ENCODE measurements around the gene DRC7. TPM values are rescaled to one million over a fixed set of nuclear protein-coding genes. Genes with fewer than 3 reads are reported as not detected.

DRC7 gene
- total RNA-seq, 8 experiments from 2014 or later, result 0.49 to 7.4 (median 0.63) TPM; not detected in 1

DNA sequence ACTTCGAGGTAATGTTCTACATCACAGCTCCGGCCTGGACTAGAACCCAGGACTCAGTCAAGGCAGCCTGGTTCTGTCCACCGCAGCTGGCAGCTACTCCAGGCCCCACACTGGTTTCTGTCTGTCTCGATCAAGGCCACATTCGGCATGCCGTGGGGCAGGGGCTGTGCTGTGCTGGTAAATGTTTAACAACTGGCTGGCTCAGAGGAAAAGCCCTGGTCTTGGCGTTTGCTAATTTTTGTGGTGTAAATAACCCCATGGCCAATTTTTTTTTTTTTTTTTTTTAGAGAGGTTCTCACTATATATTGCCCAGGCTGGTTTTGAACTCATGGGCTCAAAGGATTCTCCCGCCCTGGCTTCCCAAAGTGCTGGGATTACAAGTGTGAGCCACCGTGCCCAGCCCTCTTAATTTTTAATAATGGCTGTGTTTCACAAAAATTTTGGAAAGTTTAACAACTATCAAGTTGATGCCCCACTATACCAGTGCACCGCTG lies 328 bp upstream of the DRC7 start:
- peaks cover 8 to 10% of the 10 kb centered on the region in 2 donors for H3K4me1 ChIP-seq (replicated peaks in 1 of 2)
- 0 to 87% (median 42%) methylated on average over 1 to 10 of the region's 10 CpGs; no CpG with 5 or more reads in 1 of the 10 experiments for WGBS, 10 experiments
- H3K27ac ChIP-seq, result no peak overlapping the region
- H3K4me3 ChIP-seq, result no peak overlapping the region
- in situ Hi-C loops (cut with MboI; ENCODE audit: low pct_unique_long_range_greater_than_20kb in 2 of 9, low sequenced_read_pairs in 9 of 9, unreplicated experiment in 9 of 9), result no loop called here
- ATAC-seq (replicated peaks in 6 of 8), result no peak

- WGBS, 10 experiments, result 63 to 100% (median 92%) methylated on average over 1 to 3 of the region's 5 CpGs; no CpG with 5 or more reads in 6 of the 10 experiments
- Histone ChIP-seq H3K4me3 (no peak overlapping the region), H3K4me1 (replicated peaks in 1 of 2) (peaks cover 2 to 5% of the 10 kb centered on the region in 2 donors), H3K27ac (no peak overlapping the region)
- in situ Hi-C loops (cut with MboI; ENCODE audit: low pct_unique_long_range_greater_than_20kb in 2 of 9, low sequenced_read_pairs in 9 of 9, unreplicated experiment in 9 of 9), result no loop called here
- ATAC-seq (replicated peaks in 6 of 8), result no peak
These were observed 1.1 kb downstream of the DRC7 start for GRCh38 chr16:57695680-57696069.

DNA sequence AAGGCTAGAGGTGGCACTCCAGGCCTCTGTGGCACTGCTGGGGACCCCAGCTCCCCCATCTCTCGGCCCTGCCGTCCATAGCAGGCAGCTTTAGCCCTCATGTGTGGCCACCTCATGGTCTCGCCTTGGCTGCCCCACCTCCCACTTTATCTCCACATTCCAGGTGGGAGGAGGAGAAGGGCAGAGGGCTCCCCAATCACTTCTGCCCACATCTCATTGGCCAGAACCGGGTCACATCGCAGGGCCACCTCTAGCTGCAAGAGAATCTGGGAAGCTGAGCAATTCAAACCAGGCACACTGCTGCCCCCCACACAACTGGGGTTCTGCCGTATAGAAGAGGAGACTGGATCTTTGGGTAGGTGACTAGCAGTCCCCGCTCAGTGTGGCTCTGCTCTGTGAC lies 1.6 kb downstream of the DRC7 start:
- no peak for ATAC-seq (replicated peaks in 6 of 8)
- Histone ChIP-seq H3K27ac (no peak overlapping the region), H3K4me3 (no peak overlapping the region), H3K4me1 (replicated peaks in 1 of 2) (peaks cover 7 to 11% of the 10 kb centered on the region in 2 donors)
- 100% methylated on average over 1 of the region's 7 CpGs; no CpG with 5 or more reads in 9 of the 10 experiments for WGBS, 10 experiments
- in situ Hi-C loops (cut with MboI; ENCODE audit: low pct_unique_long_range_greater_than_20kb in 2 of 9, low sequenced_read_pairs in 9 of 9, unreplicated experiment in 9 of 9), result no loop called here

DNA sequence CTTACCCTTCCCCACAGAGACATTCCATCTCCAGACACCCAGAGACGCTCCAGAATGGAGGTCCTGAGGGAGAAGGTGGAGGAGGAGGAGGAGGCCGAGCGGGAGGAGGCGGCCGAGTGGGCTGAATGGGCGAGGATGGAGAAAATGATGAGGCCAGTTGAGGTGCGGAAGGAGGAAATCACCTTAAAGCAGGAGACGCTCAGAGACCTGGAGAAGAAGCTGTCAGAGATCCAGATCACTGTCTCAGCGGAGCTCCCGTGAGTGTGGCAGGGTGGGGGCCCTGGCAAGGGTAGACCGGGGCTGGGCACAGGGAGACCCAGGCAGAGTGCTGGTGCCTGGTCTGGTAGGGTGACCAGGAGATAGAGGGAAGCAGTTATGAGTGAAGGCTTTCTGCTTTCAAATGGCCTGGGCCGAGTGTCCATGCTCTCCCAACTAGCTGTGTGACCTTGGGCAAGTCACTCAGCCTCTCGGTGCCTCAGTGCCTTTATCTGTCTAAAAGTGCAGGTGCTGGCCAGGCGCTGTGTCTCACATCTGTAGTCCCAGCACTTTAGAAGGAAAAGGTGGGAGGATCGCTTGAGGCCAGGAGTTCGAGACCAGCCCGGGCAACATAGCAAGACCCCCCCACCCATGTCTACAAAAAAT lies 3.4 kb downstream of the DRC7 start:
- 59 to 100% (median 86%) methylated on average over 2 to 10 of the region's 17 CpGs; no CpG with 5 or more reads in 6 of the 10 experiments for WGBS, 10 experiments
- ATAC-seq (replicated peaks in 6 of 8), result no peak
- Histone ChIP-seq H3K4me1 (replicated peaks in 1 of 2) (peaks cover 18 to 24% of the 10 kb centered on the region in 2 donors), H3K27ac (no peak overlapping the region), H3K4me3 (no peak overlapping the region)
- in situ Hi-C loops (cut with MboI; ENCODE audit: low pct_unique_long_range_greater_than_20kb in 2 of 9, low sequenced_read_pairs in 9 of 9, unreplicated experiment in 9 of 9), result no loop called here

DNA sequence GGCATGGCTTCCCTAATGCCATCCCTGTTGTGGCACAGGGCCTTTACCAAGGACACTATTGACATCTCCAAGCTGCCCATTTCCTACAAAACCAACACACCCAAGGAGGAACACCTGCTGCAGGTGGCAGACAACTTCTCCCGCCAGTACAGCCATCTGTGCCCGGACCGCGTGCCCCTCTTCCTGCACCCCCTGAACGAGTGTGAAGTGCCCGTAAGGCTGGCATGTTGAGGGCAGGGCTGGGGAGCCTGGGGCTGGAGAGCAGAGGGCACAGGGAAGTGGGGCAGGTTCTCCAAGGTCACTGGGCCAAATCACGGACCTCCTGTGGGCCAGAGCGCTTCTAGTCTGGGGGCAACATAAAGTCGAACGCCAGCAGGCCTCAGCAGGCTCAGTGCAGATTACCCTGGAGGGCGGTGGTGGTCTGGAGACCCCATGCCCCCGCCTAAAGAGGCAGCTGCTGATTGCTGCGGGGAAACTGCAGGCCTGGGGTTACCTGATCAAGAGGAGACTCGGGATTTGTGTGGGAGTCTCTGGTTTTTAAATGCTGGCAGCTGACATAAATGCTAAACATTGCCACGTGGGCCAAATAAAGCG lies 4.3 kb downstream of the DRC7 start:
- WGBS, 10 experiments, result 48 to 82% (median 75%) methylated on average over 1 to 11 of the region's 16 CpGs; no CpG with 5 or more reads in 4 of the 10 experiments
- Histone ChIP-seq H3K4me3 (no peak overlapping the region), H3K4me1 (replicated peaks in 1 of 2) (peaks cover 18 to 24% of the 10 kb centered on the region in 2 donors), H3K27ac (no peak overlapping the region)
- in situ Hi-C loops (cut with MboI; ENCODE audit: low pct_unique_long_range_greater_than_20kb in 2 of 9, low sequenced_read_pairs in 9 of 9, unreplicated experiment in 9 of 9), result no loop called here
- no peak for ATAC-seq (replicated peaks in 6 of 8)

GRCh38 chr16:57699481-57699880 lies 4.9 kb downstream of the DRC7 start:
- no peak overlapping the region for H3K27ac ChIP-seq
- no peak for ATAC-seq (replicated peaks in 6 of 8)
- 83 to 100% methylated on average over 1 to 2 of the region's 3 CpGs; no CpG with 5 or more reads in 8 of the 10 experiments for WGBS, 10 experiments
- in situ Hi-C loops (cut with MboI; ENCODE audit: low pct_unique_long_range_greater_than_20kb in 2 of 9, low sequenced_read_pairs in 9 of 9, unreplicated experiment in 9 of 9), result no loop called here
- no peak overlapping the region for H3K4me3 ChIP-seq
- peaks cover 18 to 24% of the 10 kb centered on the region in 2 donors for H3K4me1 ChIP-seq (replicated peaks in 1 of 2)

GRCh38 chr16:57699899-57700298 lies 5.3 kb downstream of the DRC7 start:
- WGBS, 10 experiments, result 33 to 100% (median 84%) methylated on average over 1 to 5 of the region's 7 CpGs; no CpG with 5 or more reads in 4 of the 10 experiments
- peaks cover 18 to 21% of the 10 kb centered on the region in 2 donors for H3K4me1 ChIP-seq (replicated peaks in 1 of 2)
- no peak overlapping the region for H3K4me3 ChIP-seq
- in situ Hi-C loops (cut with MboI; ENCODE audit: low pct_unique_long_range_greater_than_20kb in 2 of 9, low sequenced_read_pairs in 9 of 9, unreplicated experiment in 9 of 9), result no loop called here
- no peak overlapping the region for H3K27ac ChIP-seq
- no peak for ATAC-seq (replicated peaks in 6 of 8)

DNA sequence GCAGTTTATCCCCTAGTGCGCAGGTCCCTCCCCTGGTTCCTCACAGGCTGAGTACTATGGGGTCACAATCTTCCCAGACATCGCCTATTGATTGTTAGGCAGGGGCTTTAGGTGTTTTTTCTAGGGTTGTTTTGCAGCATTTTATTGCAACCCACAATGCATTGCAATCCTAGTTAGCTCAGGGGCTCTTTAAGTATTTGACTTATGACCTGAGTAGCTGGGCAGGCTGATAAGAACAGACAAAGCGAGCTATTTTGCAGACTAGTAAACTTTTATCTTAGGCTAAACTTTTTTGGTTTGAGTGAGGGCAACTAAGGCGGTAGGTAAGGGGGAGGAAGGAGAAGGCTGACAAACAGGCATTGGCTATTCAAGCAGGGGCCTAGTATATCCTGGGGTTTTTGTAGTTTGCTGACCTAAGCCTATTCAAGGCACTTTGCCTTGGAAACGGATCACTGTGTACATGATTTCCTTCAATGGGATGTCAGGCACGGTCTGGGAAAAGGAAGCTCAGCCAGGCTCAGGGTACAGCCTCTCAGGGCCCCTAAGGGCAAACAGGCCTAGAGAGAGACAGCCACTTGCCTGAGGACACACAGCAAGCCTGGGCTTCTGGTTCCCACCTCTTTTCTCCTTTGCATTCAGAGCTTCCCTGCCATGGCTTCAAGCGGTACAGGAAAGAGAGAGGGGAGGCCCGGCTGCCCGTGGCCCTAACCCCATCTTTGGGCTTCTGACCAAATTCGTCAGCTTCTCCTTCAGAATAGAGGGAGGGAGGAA lies 6.4 kb downstream of the DRC7 start:
- in situ Hi-C loops (cut with MboI; ENCODE audit: low pct_unique_long_range_greater_than_20kb in 2 of 9, low sequenced_read_pairs in 9 of 9, unreplicated experiment in 9 of 9), result no loop called here
- WGBS, 10 experiments, result 18 to 64% (median 51%) methylated on average over 2 to 6 of the region's 10 CpGs; no CpG with 5 or more reads in 2 of the 10 experiments

DNA sequence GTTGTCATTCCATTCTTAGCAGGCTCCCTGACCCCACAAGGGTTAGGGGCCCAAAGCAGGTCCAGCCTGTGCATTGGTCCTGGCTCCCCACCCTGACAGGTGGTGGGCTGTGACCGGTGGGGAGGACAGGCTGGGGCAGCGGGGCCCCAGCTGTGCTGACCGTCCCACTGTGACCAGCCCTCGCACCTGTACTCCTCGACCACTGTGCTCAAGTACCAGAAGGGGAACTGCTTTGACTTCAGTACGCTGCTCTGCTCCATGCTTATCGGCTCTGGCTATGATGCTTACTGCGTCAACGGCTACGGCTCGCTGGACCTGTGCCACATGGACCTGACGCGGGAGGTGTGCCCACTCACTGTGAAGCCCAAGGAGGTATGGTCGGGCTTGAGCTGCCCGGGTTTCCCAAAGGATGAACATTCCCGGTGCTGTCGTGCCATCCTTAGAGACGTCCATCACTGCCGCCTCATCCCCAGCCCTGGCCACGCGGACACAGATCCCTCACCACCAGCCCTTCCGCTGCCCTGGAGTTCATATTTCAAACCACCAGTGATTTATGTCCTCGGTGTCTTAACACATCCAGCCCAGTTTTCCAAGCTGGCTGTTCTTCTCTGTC lies 7.3 kb downstream of the DRC7 start:
- Histone ChIP-seq H3K4me1 (replicated peaks in 1 of 2) (peaks cover 18 to 21% of the 10 kb centered on the region in 2 donors), H3K27ac (peak overlapping the region in 1 of 2 donors; percentile 24), H3K4me3 (no peak overlapping the region)
- ATAC-seq (replicated peaks in 6 of 8), result peak in 5 of 8 experiments; percentile 70 to 87 (median 83)
- in situ Hi-C loops (cut with MboI; ENCODE audit: low pct_unique_long_range_greater_than_20kb in 2 of 9, low sequenced_read_pairs in 9 of 9, unreplicated experiment in 9 of 9), result no loop called here
- WGBS, 10 experiments, result 47 to 100% (median 90%) methylated on average over 1 to 9 of the region's 23 CpGs; no CpG with 5 or more reads in 3 of the 10 experiments

More for the DNA sequence above, 6.4 kb downstream of the DRC7 start:
- peak in 5 of 8 experiments; percentile 31 to 80 (median 42) for ATAC-seq (replicated peaks in 6 of 8)
- H3K4me3 ChIP-seq, result no peak overlapping the region
- H3K27ac ChIP-seq, result peak overlapping the region in 1 of 2 donors; percentile 24
- H3K4me1 ChIP-seq (replicated peaks in 1 of 2), result peaks cover 18 to 21% of the 10 kb centered on the region in 2 donors

- H3K27ac ChIP-seq, result no peak overlapping the region
- no peak overlapping the region for H3K4me3 ChIP-seq
- 30 to 100% (median 69%) methylated on average over 1 to 8 of the region's 11 CpGs; no CpG with 5 or more reads in 1 of the 10 experiments for WGBS, 10 experiments
- in situ Hi-C loops (cut with MboI; ENCODE audit: low pct_unique_long_range_greater_than_20kb in 2 of 9, low sequenced_read_pairs in 9 of 9, unreplicated experiment in 9 of 9), result no loop called here
- no peak for ATAC-seq (replicated peaks in 6 of 8)
- H3K4me1 ChIP-seq (replicated peaks in 1 of 2), result peaks cover 18 to 21% of the 10 kb centered on the region in 2 donors
These were observed 8.9 kb downstream of the DRC7 start for GRCh38 chr16:57703416-57704010.

GRCh38 chr16:57704011-57704904 lies 9.7 kb downstream of the DRC7 start:
- H3K27ac ChIP-seq, result no peak overlapping the region
- H3K4me3 ChIP-seq, result no peak overlapping the region
- in situ Hi-C loops (cut with MboI; ENCODE audit: low pct_unique_long_range_greater_than_20kb in 2 of 9, low sequenced_read_pairs in 9 of 9, unreplicated experiment in 9 of 9), result no loop called here
- ATAC-seq (replicated peaks in 6 of 8), result no peak
- H3K4me1 ChIP-seq (replicated peaks in 1 of 2), result peaks cover 18 to 21% of the 10 kb centered on the region in 2 donors
- 15 to 65% (median 53%) methylated on average over 1 to 7 of the region's 11 CpGs; no CpG with 5 or more reads in 3 of the 10 experiments for WGBS, 10 experiments

Measured in motor neuron (in vitro differentiated cells).